GM12878 (cell line): ENCODE results near the gene IQGAP1. TPM values are rescaled to one million over a fixed set of nuclear protein-coding genes. Genes with fewer than 3 reads are reported as not detected.

ENCODE experiments used
- ATAC-seq: fragments of 200-7000 bp; cut with Tn5 transposase; 3 replicates; pipeline ENCODE4 v1.9.1; 2020; ENCODE audit warnings: mild to moderate bottlenecking, moderate library complexity
- BruUV-seq: library from RNA; stranded (reverse); fragments of 400-500 nt; replicated peaks from 2 replicates; lab custom pipeline; 2021; lab: Mats Ljungman, UMichigan
- CTCF ChIA-PET: fragments of 300-600 bp; sonication (Branson Sonifier 250); formaldehyde crosslinking; extraction: SDS; loops from one replicate; lab custom pipeline; 2021; ENCODE audit warnings: inconsistent platforms; lab: Yijun Ruan, JAX
- POLR2A ChIA-PET: fragments of 350-600 bp; formaldehyde crosslinking; extraction: SDS; loops from one replicate; lab custom pipeline; 2021; ENCODE audit warnings: inconsistent platforms; lab: Charles Lee
- RAD21 ChIA-PET: fragments of 300-600 bp; sonication (Branson Sonifier 250); formaldehyde crosslinking; loops from one replicate; lab custom pipeline; 2023; ENCODE audit warnings: antibody characterized with exemption; ENCODE audit not compliant: unreplicated experiment; lab: Charles Lee
- SMC1A ChIA-PET: fragments of 300-600 bp; sonication (Branson Sonifier 250); formaldehyde crosslinking; loops from one replicate; lab custom pipeline; 2023; ENCODE audit not compliant: unreplicated experiment, uncharacterized antibody; lab: Charles Lee
- DNase-seq: peaks from one replicate; pipeline ENCODE4 v3.0.0-alpha.2; 2011; ENCODE audit warnings: low read depth, low spot score
- FAIRE-seq: peaks from 3 replicates; lab custom pipeline; 2011; peaks lifted over from hg19 to GRCh38; lab: Jason Lieb, UNC
- H2AFZ ChIP-seq: 2 replicates; pipeline ENCODE4 v1.6.0; 2011; ENCODE audit warnings: low read depth, low read length, control low read depth; ENCODE audit not compliant: control insufficient read depth
- H3K27ac ChIP-seq: 2 replicates; pipeline ENCODE4 v1.5.1; 2011; ENCODE audit warnings: control low read depth; ENCODE audit not compliant: control insufficient read depth, insufficient read depth
- H3K27me3 ChIP-seq, 2 experiments: replicated peaks in 1 of 2; 2 replicates each; pipeline versions ENCODE4 v1.6.0 to v1.6.1; 2011; ENCODE audit warnings: low read length in 1 of 2; ENCODE audit not compliant: control insufficient read depth in 2 of 2, insufficient read depth in 2 of 2
- H3K36me3 ChIP-seq, 2 experiments: 2 replicates each; pipeline ENCODE4 v1.5.1; 2011; ENCODE audit warnings: low read length in 1 of 2; ENCODE audit not compliant: control insufficient read depth in 2 of 2, insufficient read depth in 2 of 2
- H3K4me1 ChIP-seq: 2 replicates; pipeline ENCODE4 v1.6.1; 2011; ENCODE audit warnings: mild to moderate bottlenecking, low read length, moderate library complexity, mixed read lengths; ENCODE audit not compliant: control insufficient read depth, insufficient read depth
- H3K4me2 ChIP-seq: 2 replicates; pipeline ENCODE4 v1.6.0; 2011; ENCODE audit warnings: control low read depth; ENCODE audit not compliant: control insufficient read depth, insufficient read depth
- H3K4me3 ChIP-seq: fragments of 200-600 bp; sonication (generic); 2 replicates; pipeline ENCODE4 v1.5.1; 2016
- H3K79me2 ChIP-seq: 2 replicates; pipeline ENCODE4 v1.6.0; 2011; ENCODE audit warnings: low read length; ENCODE audit not compliant: control insufficient read depth, insufficient read depth
- H3K9ac ChIP-seq: 2 replicates; pipeline ENCODE4 v1.8.0; 2011; ENCODE audit warnings: low read length, control low read depth, mixed read lengths; ENCODE audit not compliant: control insufficient read depth, insufficient read depth
- H3K9me3 ChIP-seq: replicated peaks from 3 replicates; pipeline ENCODE4 v1.5.1; 2011; ENCODE audit warnings: mild to moderate bottlenecking, low read length; ENCODE audit not compliant: control insufficient read depth, insufficient read depth
- H4K20me1 ChIP-seq: 2 replicates; pipeline ENCODE4 v1.6.0; 2011; ENCODE audit not compliant: control insufficient read depth, insufficient read depth
- BCL11A ChIP-seq: IDR thresholded peaks from 2 replicates; pipeline ENCODE4 v1.6.1; 2011; ENCODE audit warnings: low read depth, low read length
- BMI1 ChIP-seq: fragments of 450-650 bp; IDR thresholded peaks from 2 replicates; pipeline ENCODE4 v1.6.1; 2016; ENCODE audit warnings: mild to moderate bottlenecking, moderate library complexity, borderline replicate concordance
- BRCA1 ChIP-seq: IDR thresholded peaks from 2 replicates; pipeline ENCODE4 v1.6.1; 2011; ENCODE audit warnings: low read depth, low read length, improper control_type of control experiment
- CHD4 ChIP-seq: fragments of 200-600 bp; sonication (generic); IDR thresholded peaks from 2 replicates; pipeline ENCODE4 v1.6.1; 2016; ENCODE audit warnings: mild to moderate bottlenecking
- CREM ChIP-seq: IDR thresholded peaks from 2 replicates; pipeline ENCODE4 v1.6.1; 2014; ENCODE audit warnings: antibody characterized with exemption, low read depth
- DPF2 ChIP-seq: fragments of 450-650 bp; IDR thresholded peaks from 2 replicates; pipeline ENCODE4 v1.6.1; 2017; ENCODE audit warnings: mild to moderate bottlenecking
- E2F8 ChIP-seq: fragments of 450-650 bp; IDR thresholded peaks from 2 replicates; pipeline ENCODE4 v1.6.1; 2018; ENCODE audit warnings: mild to moderate bottlenecking, low read depth, moderate library complexity; ENCODE audit not compliant: partially characterized antibody
- FOXM1 ChIP-seq: IDR thresholded peaks from 2 replicates; pipeline ENCODE4 v1.6.1; 2012; ENCODE audit warnings: low read depth, mild to moderate bottlenecking, inconsistent platforms, low read length, moderate library complexity
- IRF4 ChIP-seq: IDR thresholded peaks from 2 replicates; pipeline ENCODE4 v1.6.1; 2011; ENCODE audit warnings: low read depth, low read length
- IRF5 ChIP-seq: fragments of 450-650 bp; IDR thresholded peaks from 2 replicates; pipeline ENCODE4 v1.6.1; 2017; ENCODE audit warnings: borderline replicate concordance
- JUNB ChIP-seq: IDR thresholded peaks from 2 replicates; pipeline ENCODE4 v1.6.1; 2016; ENCODE audit warnings: antibody characterized with exemption, mild to moderate bottlenecking
- KDM1A ChIP-seq: fragments of 200-600 bp; sonication (generic); IDR thresholded peaks from 2 replicates; pipeline ENCODE4 v1.6.1; 2016; ENCODE audit warnings: borderline replicate concordance
- NFYB ChIP-seq: IDR thresholded peaks from 2 replicates; pipeline ENCODE4 v1.6.1; 2011; ENCODE audit warnings: low read depth, mild to moderate bottlenecking, low read length, improper control_type of control experiment, moderate library complexity; ENCODE audit not compliant: insufficient read depth
- POLR2A ChIP-seq: IDR thresholded peaks from 2 replicates; pipeline ENCODE4 v1.6.1; 2011; ENCODE audit warnings: low read depth, mild to moderate bottlenecking, low read length
- RAD21 ChIP-seq: IDR thresholded peaks from 2 replicates; pipeline ENCODE4 v1.6.1; 2011; ENCODE audit warnings: mild to moderate bottlenecking, low read depth, low read length, moderate library complexity; ENCODE audit not compliant: insufficient read depth
- REST ChIP-seq: IDR thresholded peaks from 2 replicates; pipeline ENCODE4 v1.6.1; 2012; ENCODE audit warnings: mild to moderate bottlenecking, low read depth, low read length
- SIX5 ChIP-seq: IDR thresholded peaks from 2 replicates; pipeline ENCODE4 v1.6.1; 2011; ENCODE audit warnings: mild to moderate bottlenecking, low read depth, low read length, moderate library complexity; ENCODE audit not compliant: severe bottlenecking
- SMC3 ChIP-seq: IDR thresholded peaks from 2 replicates; pipeline ENCODE4 v1.6.1; 2011; ENCODE audit warnings: low read length, improper control_type of control experiment, borderline replicate concordance
- ZNF207 ChIP-seq: fragments of 450-650 bp; IDR thresholded peaks from 2 replicates; pipeline ENCODE4 v1.6.1; 2014; ENCODE audit warnings: antibody characterized with exemption, mild to moderate bottlenecking, borderline replicate concordance
- ZNF24 ChIP-seq: fragments of 450-650 bp; IDR thresholded peaks from 2 replicates; pipeline ENCODE4 v1.6.1; 2017; ENCODE audit warnings: antibody characterized with exemption, mild to moderate bottlenecking
- WGBS: methylation state at CpG from one replicate; pipeline ENCODE4 v1.1.6; 2016; ENCODE audit warnings: low lambda C conversion rate; ENCODE audit not compliant: insufficient replicate concordance, insufficient coverage; ENCODE audit errors: missing lambda C conversion rate; 5-methylcytosine and 5-hydroxymethylcytosine counted together
- in situ Hi-C: fragments of 300-500 bp; cut with MboI; formaldehyde crosslinking; loops from 9 replicates; pipeline ENCODE4 v1.14.3; 2018; ENCODE audit warnings: mixed read lengths
- intact Hi-C: fragments of 100-400 bp; cut with micrococcal nuclease; formaldehyde crosslinking; loops from one replicate; pipeline ENCODE4 v1.14.2; 2022; ENCODE audit not compliant: unreplicated experiment
- polyA plus RNA-seq, 11 experiments: library from polyadenylated mRNA; depleted of rRNA in 4 of 11; unstranded in 6 of 11; stranded (reverse) in 5 of 11; fragments of >200 nt; fragmentation: Nextera tagmentation in 4 of 11; fragmentation: Illumina TruSeq in 1 of 11; extraction: Ambion mirVana in 4 of 11; extraction: Trizol in 1 of 11; gene quantifications; 1 replicate in 1 of 11; 2 replicates in 10 of 11; pipeline versions ENCODE4 v1.2.1 to v1.2.3, GENCODE V29; 2011 to 2016; ENCODE audit warnings: inconsistent platforms in 2 of 11, missing spikeins in 2 of 11, low read depth in 1 of 11
- total RNA-seq, 4 experiments: library from RNA; depleted of rRNA in 3 of 4; stranded (reverse); fragments of >200 nt in 3 of 4; fragmentation: Illumina TruSeq in 1 of 4; extraction: Trizol in 1 of 4; gene quantifications; 2 replicates each; pipeline versions ENCODE4 v1.2.1 to v1.2.3, GENCODE V29; 2013 to 2021

The IQGAP1 gene
- total and polyA plus RNA-seq, 10 of the 15 experiments (the other 5 are each of a cell fraction or from before 2014, with no cell fraction given): 65.2 to 250 (median 112) TPM

- Histone ChIP-seq H3K79me2 (no peaks in the 10 kb centered on the region), H3K4me2 (no peak overlapping the region), H3K4me3 (no peak overlapping the region), H2AFZ (no peak overlapping the region), H4K20me1 (no peaks in the 10 kb centered on the region), H3K9me3 (no peaks in the 10 kb centered on the region), H3K27me3 (no peaks in the 10 kb centered on the region), H3K9ac (no peak overlapping the region), H3K36me3 (no peaks in the 10 kb centered on the region), H3K4me1 (peaks cover 4% of the 10 kb centered on the region; the same call in 1 of the 2 replicates), H3K27ac (no peak overlapping the region)
- in situ Hi-C loops (no loop called here), intact Hi-C loops (no loop called here)
- ChIA-PET CTCF (interaction anchor here (1.4 to 1.5 kb wide), 2 partner anchors 10 to 35 kb away, joined by 3 to 5 read pairs; no protein-coding TSS in a partner anchor), RAD21 (no interaction called here), SMC1A (interaction anchor here (1.0 to 1.9 kb wide), 4 partner anchors 35 to 127 kb away, joined by 3 to 4 read pairs (median 4); no protein-coding TSS in a partner anchor), POLR2A (interaction anchor here (0.6 kb wide), 1 partner anchor 27 kb away, joined by 3 read pairs; no protein-coding TSS in a partner anchor)
- no peak for ATAC-seq
- TF ChIP-seq BMI1 (no peak), SMC3 (no peak), SIX5 (no peak), JUNB (no peak), NFYB (no peak), BCL11A (no peak), KDM1A (no peak), IRF5 (no peak), E2F8 (no peak), IRF4 (no peak), CREM (no peak), CHD4 (no peak), FOXM1 (no peak), ZNF207 (no peak), RAD21 (no peak), REST (no peak), ZNF24 (no peak), DPF2 (no peak), BRCA1 (no peak), POLR2A (no peak)
- no peak for DNase-seq
- 79% methylated on average over 2 of the region's 2 CpGs for WGBS
- no peak for FAIRE-seq
- BruUV-seq: no TSS peak
These were observed 33.1 kb upstream of the IQGAP1 start for GRCh38 chr15:90354986-90355385.
